Measurements from ENCODE around the gene IFIH1. TPM values are rescaled to one million over a fixed set of nuclear protein-coding genes. Genes with fewer than 3 reads are reported as not detected.

Gene IFIH1
- total RNA-seq, 2 experiments from 2014 or later = 57.3 to 65.5 TPM

- Mint-ChIP-seq H3K9me3 (no peaks in the 10 kb centered on the region), H3K4me1 (no peaks in the 10 kb centered on the region), H3K4me3 (no peak overlapping the region), H3K27me3 (no peaks in the 10 kb centered on the region), H3K27ac (no peak overlapping the region), H3K36me3 (ENCODE audit: low read depth) (peaks cover 9% of the 10 kb centered on the region)
- ChIA-PET CTCF (interaction anchor here (0.9 to 1.7 kb wide), 4 partner anchors 9 to 35 kb away, joined by 3 to 6 read pairs (median 4); no protein-coding TSS in a partner anchor), POLR2A (no interaction called here)
- no peak for DNase-seq
These were observed 18.2 kb downstream of the IFIH1 start for GRCh38 chr2:162300266-162300665.

GRCh38 chr2:162298669-162299335 is 19.7 kb downstream of the IFIH1 start:
- DNase-seq = no peak
- no peaks in the 10 kb centered on the region for H3K9me3 Mint-ChIP-seq
- ChIA-PET POLR2A (no interaction called here), CTCF (interaction anchor here (0.6 to 2.9 kb wide), 11 partner anchors 7 to 224 kb away, joined by 3 to 17 read pairs (median 3); partner anchors contain the start of gene IFIH1)
- no peak overlapping the region for H3K27ac Mint-ChIP-seq
- peaks cover 6% of the 10 kb centered on the region for H3K36me3 Mint-ChIP-seq (ENCODE audit: low read depth)
- no peaks in the 10 kb centered on the region for H3K27me3 Mint-ChIP-seq
- no peaks in the 10 kb centered on the region for H3K4me1 Mint-ChIP-seq
- H3K4me3 Mint-ChIP-seq = no peak overlapping the region

- Mint-ChIP-seq H3K27me3 (no peaks in the 10 kb centered on the region), H3K4me3 (no peak overlapping the region), H3K36me3 (ENCODE audit: low read depth) (peaks cover 6% of the 10 kb centered on the region), H3K27ac (no peak overlapping the region), H3K4me1 (no peaks in the 10 kb centered on the region), H3K9me3 (no peaks in the 10 kb centered on the region)
- CTCF ChIA-PET = interaction anchor here (0.6 to 2.9 kb wide), 14 partner anchors 8 to 274 kb away, joined by 3 to 17 read pairs (median 3); partner anchors contain the start of gene IFIH1
- POLR2A ChIA-PET = no interaction called here
- DNase-seq = peak; percentile 82
These were observed 20.4 kb downstream of the IFIH1 start for GRCh38 chr2:162297925-162298552.

- Mint-ChIP-seq H3K36me3 (ENCODE audit: low read depth) (peaks cover 11% of the 10 kb centered on the region), H3K9me3 (no peaks in the 10 kb centered on the region), H3K27me3 (no peaks in the 10 kb centered on the region), H3K4me3 (no peak overlapping the region), H3K27ac (no peak overlapping the region), H3K4me1 (no peaks in the 10 kb centered on the region)
- POLR2A ChIA-PET = no interaction called here
- DNase-seq = no peak
- CTCF ChIA-PET = interaction anchor here (0.9 to 1.1 kb wide), 2 partner anchors 14 to 158 kb away, joined by 3 read pairs; no protein-coding TSS in a partner anchor
These were observed 23.5 kb downstream of the IFIH1 start for GRCh38 chr2:162295009-162295408.

GRCh38 chr2:162293122-162293786 is 25.2 kb downstream of the IFIH1 start:
- DNase-seq = no peak
- Mint-ChIP-seq H3K9me3 (no peaks in the 10 kb centered on the region), H3K27me3 (no peaks in the 10 kb centered on the region), H3K4me3 (no peak overlapping the region), H3K27ac (no peak overlapping the region), H3K4me1 (no peaks in the 10 kb centered on the region), H3K36me3 (ENCODE audit: low read depth) (peaks cover 15% of the 10 kb centered on the region)
- ChIA-PET POLR2A (no interaction called here), CTCF (no interaction called here)

- DNase-seq = no peak
- ChIA-PET POLR2A (no interaction called here), CTCF (no interaction called here)
- Mint-ChIP-seq H3K4me3 (no peak overlapping the region), H3K9me3 (no peaks in the 10 kb centered on the region), H3K4me1 (no peaks in the 10 kb centered on the region), H3K27ac (no peak overlapping the region), H3K36me3 (ENCODE audit: low read depth) (peaks cover 17% of the 10 kb centered on the region), H3K27me3 (no peaks in the 10 kb centered on the region)
These were observed 26.7 kb downstream of the IFIH1 start for GRCh38 chr2:162291748-162292147.

GRCh38 chr2:162282765-162283425 is 35.6 kb downstream of the IFIH1 start:
- no peaks in the 10 kb centered on the region for H3K27me3 Mint-ChIP-seq
- peaks cover 51% of the 10 kb centered on the region for H3K36me3 Mint-ChIP-seq (ENCODE audit: low read depth)
- ChIA-PET CTCF (interaction anchor here (0.7 to 0.8 kb wide), 2 partner anchors 16 to 257 kb away, joined by 3 read pairs; no protein-coding TSS in a partner anchor), POLR2A (no interaction called here)
- no peak overlapping the region for H3K4me3 Mint-ChIP-seq
- no peaks in the 10 kb centered on the region for H3K4me1 Mint-ChIP-seq
- no peak overlapping the region for H3K27ac Mint-ChIP-seq
- no peaks in the 10 kb centered on the region for H3K9me3 Mint-ChIP-seq
- no peak for DNase-seq

GRCh38 chr2:162280654-162281053 is 37.8 kb downstream of the IFIH1 start:
- no peak for DNase-seq
- H3K9me3 Mint-ChIP-seq = no peaks in the 10 kb centered on the region
- H3K27ac Mint-ChIP-seq = no peak overlapping the region
- H3K4me3 Mint-ChIP-seq = no peak overlapping the region
- H3K4me1 Mint-ChIP-seq = no peaks in the 10 kb centered on the region
- H3K27me3 Mint-ChIP-seq = no peaks in the 10 kb centered on the region
- ChIA-PET POLR2A (no interaction called here), CTCF (interaction anchor here (0.9 to 1.2 kb wide), 2 partner anchors 14 to 17 kb away, joined by 3 read pairs; no protein-coding TSS in a partner anchor)
- peaks cover 58% of the 10 kb centered on the region for H3K36me3 Mint-ChIP-seq (ENCODE audit: low read depth)

GRCh38 chr2:162277381-162277780 is 41.1 kb downstream of the IFIH1 start:
- H3K27me3 Mint-ChIP-seq = no peaks in the 10 kb centered on the region
- no peaks in the 10 kb centered on the region for H3K9me3 Mint-ChIP-seq
- ChIA-PET POLR2A (no interaction called here), CTCF (interaction anchor here (1.6 to 1.7 kb wide), 2 partner anchors 22 to 32 kb away, joined by 3 to 4 read pairs; no protein-coding TSS in a partner anchor)
- H3K27ac Mint-ChIP-seq = no peak overlapping the region
- no peak for DNase-seq
- H3K4me3 Mint-ChIP-seq = no peak overlapping the region
- peaks cover 66% of the 10 kb centered on the region for H3K36me3 Mint-ChIP-seq (ENCODE audit: low read depth)
- no peaks in the 10 kb centered on the region for H3K4me1 Mint-ChIP-seq

- H3K27ac Mint-ChIP-seq = no peak overlapping the region
- no peaks in the 10 kb centered on the region for H3K9me3 Mint-ChIP-seq
- H3K36me3 Mint-ChIP-seq (ENCODE audit: low read depth) = peaks cover 74% of the 10 kb centered on the region
- no peak overlapping the region for H3K4me3 Mint-ChIP-seq
- no peak for DNase-seq
- POLR2A ChIA-PET = no interaction called here
- H3K4me1 Mint-ChIP-seq = no peaks in the 10 kb centered on the region
- CTCF ChIA-PET = interaction anchor here (1.4 kb wide), 1 partner anchor 10 kb away, joined by 4 read pairs; no protein-coding TSS in a partner anchor
- H3K27me3 Mint-ChIP-seq = no peaks in the 10 kb centered on the region
These were observed 50.5 kb downstream of the IFIH1 start for GRCh38 chr2:162267996-162268395.

GRCh38 chr2:162267496-162267895 is 51.0 kb downstream of the IFIH1 start:
- no peak overlapping the region for H3K4me3 Mint-ChIP-seq
- DNase-seq = no peak
- peaks cover 1% of the 10 kb centered on the region for H3K4me1 Mint-ChIP-seq
- CTCF ChIA-PET = no interaction called here
- peaks cover 72% of the 10 kb centered on the region for H3K36me3 Mint-ChIP-seq (ENCODE audit: low read depth)
- no peaks in the 10 kb centered on the region for H3K9me3 Mint-ChIP-seq
- H3K27ac Mint-ChIP-seq = no peak overlapping the region
- H3K27me3 Mint-ChIP-seq = no peaks in the 10 kb centered on the region
- POLR2A ChIA-PET = no interaction called here

GRCh38 chr2:162266460-162266760 is 52.1 kb downstream of the IFIH1 start:
- ChIA-PET POLR2A (no interaction called here), CTCF (interaction anchor here (1.4 kb wide), 1 partner anchor 83 kb away, joined by 3 read pairs; no protein-coding TSS in a partner anchor)
- no peaks in the 10 kb centered on the region for H3K9me3 Mint-ChIP-seq
- H3K27ac Mint-ChIP-seq = no peak overlapping the region
- peaks cover 64% of the 10 kb centered on the region for H3K36me3 Mint-ChIP-seq (ENCODE audit: low read depth)
- no peaks in the 10 kb centered on the region for H3K27me3 Mint-ChIP-seq
- no peak overlapping the region for H3K4me3 Mint-ChIP-seq
- DNase-seq = no peak
- peaks cover 8% of the 10 kb centered on the region for H3K4me1 Mint-ChIP-seq
